Measurements from ENCODE around the gene MAJIN.

- TF ChIP-seq CTBP1 (IDR thresholded peaks at IDR 0.05; ENCODE audit: borderline replicate concordance): no peak
- no peak for TF ChIP-seq TAF1 (IDR thresholded peaks at IDR 0.05; ENCODE audit: control insufficient read depth, extremely low read depth, insufficient read depth, low read length, severe bottlenecking)
- TF ChIP-seq ZNF124 (CRISPR knock-in tag; IDR thresholded peaks at IDR 0.05): no peak
- no peak for TF ChIP-seq ZFP30 (CRISPR knock-in tag; IDR thresholded peaks at IDR 0.05; ENCODE audit: borderline replicate concordance)
- TF ChIP-seq CTCF (IDR thresholded peaks at IDR 0.05 in 2 of 3, conservative IDR thresholded peaks at IDR 0.05 in 1 of 3; ENCODE audit: insufficient read depth in 2 of 3, low read depth in 1 of 3, low read length in 3 of 3): no peak
- TF ChIP-seq FOXJ3 (CRISPR knock-in tag; IDR thresholded peaks at IDR 0.05): no peak
- no peak for TF ChIP-seq ZNF311 (CRISPR knock-in tag; IDR thresholded peaks at IDR 0.05)
- TF ChIP-seq, protein P1, sequence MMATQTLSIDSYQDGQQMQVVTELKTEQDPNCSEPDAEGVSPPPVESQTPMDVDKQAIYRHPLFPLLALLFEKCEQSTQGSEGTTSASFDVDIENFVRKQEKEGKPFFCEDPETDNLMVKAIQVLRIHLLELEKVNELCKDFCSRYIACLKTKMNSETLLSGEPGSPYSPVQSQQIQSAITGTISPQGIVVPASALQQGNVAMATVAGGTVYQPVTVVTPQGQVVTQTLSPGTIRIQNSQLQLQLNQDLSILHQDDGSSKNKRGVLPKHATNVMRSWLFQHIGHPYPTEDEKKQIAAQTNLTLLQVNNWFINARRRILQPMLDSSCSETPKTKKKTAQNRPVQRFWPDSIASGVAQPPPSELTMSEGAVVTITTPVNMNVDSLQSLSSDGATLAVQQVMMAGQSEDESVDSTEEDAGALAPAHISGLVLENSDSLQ (IDR thresholded peaks at IDR 0.05): no peak
- no peak for TF ChIP-seq PCBP1 (IDR thresholded peaks at IDR 0.05; ENCODE audit: low read depth, low read length, poor library complexity, severe bottlenecking)
- TF ChIP-seq, protein P2, sequence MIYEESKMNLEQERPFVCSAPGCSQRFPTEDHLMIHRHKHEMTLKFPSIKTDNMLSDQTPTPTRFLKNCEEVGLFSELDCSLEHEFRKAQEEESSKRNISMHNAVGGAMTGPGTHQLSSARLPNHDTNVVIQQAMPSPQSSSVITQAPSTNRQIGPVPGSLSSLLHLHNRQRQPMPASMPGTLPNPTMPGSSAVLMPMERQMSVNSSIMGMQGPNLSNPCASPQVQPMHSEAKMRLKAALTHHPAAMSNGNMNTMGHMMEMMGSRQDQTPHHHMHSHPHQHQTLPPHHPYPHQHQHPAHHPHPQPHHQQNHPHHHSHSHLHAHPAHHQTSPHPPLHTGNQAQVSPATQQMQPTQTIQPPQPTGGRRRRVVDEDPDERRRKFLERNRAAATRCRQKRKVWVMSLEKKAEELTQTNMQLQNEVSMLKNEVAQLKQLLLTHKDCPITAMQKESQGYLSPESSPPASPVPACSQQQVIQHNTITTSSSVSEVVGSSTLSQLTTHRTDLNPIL (CRISPR knock-in tag; IDR thresholded peaks at IDR 0.05): no peak
- no peak for TF ChIP-seq TCF15 (CRISPR knock-in tag; IDR thresholded peaks at IDR 0.05)
- no peak for TF ChIP-seq SIN3A (IDR thresholded peaks at IDR 0.05; ENCODE audit: borderline replicate concordance in 2 of 2, control insufficient read depth in 1 of 2, low read depth in 2 of 2, low read length in 2 of 2)
- no peak for TF ChIP-seq RAD21 (CRISPR knock-in tag; conservative IDR thresholded peaks at IDR 0.05 in 1 of 2, IDR thresholded peaks at IDR 0.05 in 1 of 2)
- no peak for TF ChIP-seq ERF (CRISPR knock-in tag; IDR thresholded peaks at IDR 0.05)
Observed at GRCh38 chr11:65021003-65021402, 49.1 kb upstream of the MAJIN start.

Measured in K562 (cell line).